ENCODE data around the gene EIF5. TPM values are rescaled to one million over a fixed set of nuclear protein-coding genes. Genes with fewer than 3 reads are reported as not detected.

EIF5 gene
- total RNA-seq, 1 donor from 2014 or later = 187 TPM

GRCh38 chr14:103311171-103311997 is 22.7 kb upstream of the EIF5 start:
- DNase-seq (ENCODE audit: low read depth) = no peak
- TF ChIP-seq CTCF (conservative IDR thresholded peaks at IDR 0.05; ENCODE audit: low read depth, low read length) = no peak
- H3K4me3 ChIP-seq (ENCODE audit: low read depth, low read length) = no peak overlapping the region

GRCh38 chr14:103312006-103312635 is 21.9 kb upstream of the EIF5 start:
- TF ChIP-seq CTCF (conservative IDR thresholded peaks at IDR 0.05; ENCODE audit: low read depth, low read length) = no peak

DNA sequence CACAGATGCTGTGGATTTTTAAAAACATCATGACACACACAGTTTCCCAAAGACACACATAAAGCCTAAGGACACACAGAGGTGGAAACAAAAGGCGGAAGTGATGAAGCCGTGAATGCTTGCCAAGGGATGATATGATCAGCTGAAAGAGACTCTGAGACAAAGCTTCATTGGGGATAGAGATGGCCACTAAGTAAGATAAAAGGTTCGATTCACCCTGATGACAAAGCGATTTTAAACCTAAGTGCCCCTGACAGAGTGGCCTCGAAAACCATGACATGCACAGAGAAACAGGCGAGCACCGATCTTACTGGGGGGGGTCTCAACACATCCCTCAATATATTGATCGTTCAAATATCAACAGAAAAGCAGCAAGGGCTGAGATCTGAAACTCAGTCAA is 20.3 kb upstream of the EIF5 start:
- no peak for DNase-seq (ENCODE audit: low read depth)
- H3K4me3 ChIP-seq (ENCODE audit: low read depth, low read length) = no peak overlapping the region
- TF ChIP-seq CTCF (conservative IDR thresholded peaks at IDR 0.05; ENCODE audit: low read depth, low read length) = no peak

More at GRCh38 chr14:103312006-103312635, 21.9 kb upstream of the EIF5 start:
- H3K4me3 ChIP-seq (ENCODE audit: low read depth, low read length) = no peak overlapping the region
- no peak for DNase-seq (ENCODE audit: low read depth)

- DNase-seq (ENCODE audit: low read depth) = no peak
- TF ChIP-seq CTCF (conservative IDR thresholded peaks at IDR 0.05; ENCODE audit: low read depth, low read length) = no peak
- no peak overlapping the region for H3K4me3 ChIP-seq (ENCODE audit: low read depth, low read length)
Observed at GRCh38 chr14:103314496-103315277, 19.4 kb upstream of the EIF5 start.

- TF ChIP-seq CTCF (conservative IDR thresholded peaks at IDR 0.05; ENCODE audit: low read depth, low read length) = no peak
- DNase-seq (ENCODE audit: low read depth) = no peak
- no peak overlapping the region for H3K4me3 ChIP-seq (ENCODE audit: low read depth, low read length)
Observed at GRCh38 chr14:103315351-103315911, 18.6 kb upstream of the EIF5 start.

GRCh38 chr14:103315941-103316340 is 18.1 kb upstream of the EIF5 start:
- DNase-seq (ENCODE audit: low read depth) = no peak
- TF ChIP-seq CTCF (conservative IDR thresholded peaks at IDR 0.05; ENCODE audit: low read depth, low read length) = no peak
- no peak overlapping the region for H3K4me3 ChIP-seq (ENCODE audit: low read depth, low read length)

All from epithelial cell of proximal tubule (primary cell).